ENCODE data around the gene ADGRD1.
A peak's percentile ranks its signal among the peaks of the same experiment; 100 is the strongest.

ADGRD1 gene

DNA sequence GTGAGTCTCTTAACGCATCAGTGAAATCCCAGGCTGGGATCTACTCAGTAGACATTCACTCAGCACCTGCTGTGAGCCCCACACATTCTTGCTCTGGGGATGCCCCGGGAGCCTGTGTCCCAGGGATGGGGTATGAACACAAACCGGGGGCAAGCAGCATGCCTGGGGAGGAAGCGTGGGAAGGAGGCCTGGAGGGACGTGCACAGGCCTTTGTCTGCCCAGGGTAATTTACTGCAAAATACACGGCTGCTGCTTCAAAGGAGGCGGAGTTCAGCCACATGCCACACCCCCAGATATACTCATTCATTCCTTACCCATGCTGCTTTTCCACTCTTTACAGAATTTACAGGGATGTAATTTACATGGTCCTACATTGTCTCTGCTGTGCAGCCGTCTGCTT, 187.8 kb downstream of the ADGRD1 start:
- DNase-seq = no peak

- DNase-seq = no peak
Measured at GRCh38 chr12:131142891-131143657, 189.4 kb downstream of the ADGRD1 start.

DNA sequence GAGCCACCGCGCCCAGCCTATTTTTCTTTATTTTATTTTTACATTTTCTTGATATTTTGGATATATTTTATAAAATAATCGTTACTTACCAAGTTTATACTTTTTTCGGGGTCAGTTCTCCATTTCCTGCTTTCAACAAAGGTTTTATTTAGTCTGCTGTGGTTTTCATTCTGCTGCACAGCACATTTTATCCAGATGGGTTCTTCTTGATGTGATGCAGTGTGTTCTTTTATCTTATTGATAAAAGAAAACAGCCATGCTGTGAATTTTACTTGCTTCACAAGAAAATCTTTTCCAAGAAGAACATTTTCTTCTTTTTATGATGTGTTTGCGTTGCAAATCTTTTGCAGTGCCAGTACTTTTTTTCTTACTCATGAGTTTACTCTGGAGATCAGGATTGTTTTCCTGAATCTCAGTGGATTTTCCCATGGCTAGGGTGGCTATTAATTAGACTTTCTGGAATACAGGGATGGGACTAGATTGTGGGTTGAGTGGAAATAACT, 192.5 kb downstream of the ADGRD1 start:
- DNase-seq = no peak

- no peak for DNase-seq
Measured at GRCh38 chr12:131147293-131147692, 193.6 kb downstream of the ADGRD1 start.

- DNase-seq = no peak
Measured at GRCh38 chr12:131147894-131148293, 194.2 kb downstream of the ADGRD1 start.

DNA sequence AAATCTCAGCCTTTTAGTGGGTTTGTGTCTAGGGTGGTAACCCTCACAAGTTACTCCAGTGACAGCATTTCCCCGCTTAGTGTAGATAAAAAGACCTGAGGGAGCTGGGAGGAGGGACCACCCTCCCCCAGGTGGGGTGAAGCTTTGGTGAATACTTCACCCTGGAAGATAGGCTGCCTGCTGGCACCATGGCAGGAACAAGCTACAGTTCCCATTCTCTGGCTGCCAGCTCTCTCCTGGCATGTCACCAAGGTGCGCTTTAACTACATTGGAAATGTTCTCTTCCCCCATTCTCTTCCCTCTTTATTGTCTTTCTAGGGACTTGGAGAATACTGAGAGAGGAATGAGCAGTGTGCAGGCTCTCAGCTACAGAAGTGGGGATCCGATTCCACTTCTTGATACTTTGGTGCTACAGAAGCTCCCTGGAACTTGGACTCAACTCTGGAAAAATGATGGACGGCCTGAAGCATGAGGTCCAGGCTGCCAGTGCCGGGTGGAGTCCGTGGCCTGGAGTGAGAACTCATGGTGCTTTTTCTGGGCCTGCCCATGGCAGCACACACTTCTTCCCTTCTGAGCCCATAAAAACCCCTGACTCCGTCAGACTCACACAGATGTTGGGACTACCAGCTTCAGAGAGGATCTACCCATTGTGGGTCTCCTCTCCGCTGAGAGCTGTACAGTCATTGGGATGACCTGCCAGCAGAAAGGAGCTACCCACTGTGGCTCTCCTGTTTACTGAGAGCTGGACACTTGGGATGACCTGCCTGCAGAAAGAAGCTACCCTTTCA, 198.0 kb downstream of the ADGRD1 start:
- no peak for DNase-seq

DNA sequence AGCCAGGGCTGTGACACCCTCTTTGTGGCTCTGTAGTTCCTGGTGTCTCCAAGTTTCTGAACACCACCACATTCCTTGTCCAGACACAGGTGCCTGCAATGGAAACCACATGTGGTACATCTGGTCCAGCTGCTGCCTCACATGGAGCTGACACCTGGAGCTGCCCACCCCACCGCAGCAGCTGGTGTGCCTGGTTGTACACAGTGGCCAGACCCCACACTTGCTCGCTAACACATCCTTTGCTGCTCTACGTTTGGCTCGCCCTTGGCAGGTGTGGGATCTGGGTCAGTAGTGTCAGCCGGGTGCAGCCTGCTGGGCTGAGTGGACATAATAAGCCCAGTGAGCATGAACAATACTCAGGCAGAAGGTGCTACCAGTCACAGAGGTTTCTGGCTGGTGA, 198.9 kb downstream of the ADGRD1 start:
- no peak for DNase-seq

GRCh38 chr12:131153016-131153415, 199.3 kb downstream of the ADGRD1 start:
- DNase-seq = no peak

DNA sequence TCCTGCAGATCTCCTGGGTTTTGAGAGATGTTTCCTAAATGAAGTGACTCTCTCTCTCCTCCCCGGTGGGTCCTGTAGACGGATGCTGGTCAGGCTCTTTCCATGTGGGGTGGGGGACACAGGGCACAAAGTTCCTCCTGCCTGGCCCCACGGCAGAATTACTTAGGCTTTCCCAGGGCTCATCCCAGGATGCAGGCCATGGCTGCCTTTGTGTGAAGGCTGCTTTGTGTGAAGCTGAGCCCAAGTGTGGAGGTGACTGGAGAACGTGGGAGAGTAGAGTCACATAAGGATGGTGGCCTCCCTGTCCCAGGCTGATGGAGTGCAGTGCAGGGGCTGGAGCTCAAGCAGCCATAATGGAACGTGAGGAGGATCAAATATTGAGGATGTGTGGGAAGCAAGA, 200.2 kb downstream of the ADGRD1 start:
- no peak for DNase-seq

DNA sequence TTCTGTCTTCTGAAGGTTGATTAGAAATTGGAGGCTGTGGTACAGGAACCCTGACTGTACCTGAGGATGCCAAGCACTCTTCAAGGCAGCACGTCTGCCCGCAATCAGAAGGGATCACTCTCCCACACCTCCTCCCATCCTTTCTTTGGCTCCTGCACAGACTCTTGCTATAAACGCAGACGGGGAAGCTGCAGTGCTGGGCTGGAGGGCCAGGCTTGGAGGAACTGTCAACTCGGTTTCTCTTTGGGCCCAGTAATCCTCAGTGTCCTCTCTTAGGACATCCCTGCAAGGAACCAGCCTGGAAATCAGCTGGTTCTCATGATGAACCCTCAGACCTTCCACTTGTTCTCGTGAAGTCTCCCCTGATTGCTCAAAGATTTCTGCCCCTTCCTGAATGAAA, 201.4 kb downstream of the ADGRD1 start:
- DNase-seq = no peak

GRCh38 chr12:131157743-131158142, 204.0 kb downstream of the ADGRD1 start:
- no peak for DNase-seq

DNA sequence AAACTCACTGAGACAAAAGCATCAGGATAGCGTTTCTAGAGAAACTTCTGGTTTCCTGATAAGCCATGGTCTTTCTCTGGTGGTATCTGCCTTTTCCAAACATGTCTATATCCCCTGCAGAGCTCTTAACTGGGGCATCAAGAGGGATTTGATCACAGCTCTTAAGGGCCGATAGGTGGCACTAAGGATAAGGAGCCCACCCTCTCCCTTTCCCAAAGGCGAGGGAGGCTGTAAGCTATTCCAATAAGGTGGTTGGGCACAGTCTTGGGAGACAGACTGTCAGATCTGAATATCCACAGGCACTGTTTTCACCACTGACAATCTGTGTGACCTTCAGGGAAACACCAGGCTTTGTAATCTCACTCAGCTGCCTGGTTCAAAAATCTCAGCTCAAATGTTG, 206.0 kb downstream of the ADGRD1 start:
- no peak for DNase-seq

DNA sequence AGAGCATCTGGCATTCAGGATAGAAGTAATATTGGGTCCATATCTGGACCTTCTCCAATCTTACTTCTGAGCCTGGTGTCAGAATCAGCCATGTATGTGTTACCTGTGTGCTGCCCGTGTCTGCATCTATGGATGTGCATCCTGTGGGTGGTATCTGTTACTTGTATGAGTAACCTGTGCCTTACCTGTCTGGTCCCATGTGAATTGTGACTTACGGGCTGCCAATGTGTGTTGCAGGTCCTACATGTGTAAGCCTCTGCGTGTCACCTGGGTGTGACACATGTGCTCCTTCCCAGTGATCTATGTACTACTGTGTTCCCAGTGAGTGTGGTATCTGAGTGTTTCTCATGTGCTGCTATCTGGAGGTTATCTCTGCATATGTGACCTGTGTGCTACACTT, 208.4 kb downstream of the ADGRD1 start:
- no peak for DNase-seq

- DNase-seq = no peak
Measured at GRCh38 chr12:131163189-131163738, 209.6 kb downstream of the ADGRD1 start.

DNA sequence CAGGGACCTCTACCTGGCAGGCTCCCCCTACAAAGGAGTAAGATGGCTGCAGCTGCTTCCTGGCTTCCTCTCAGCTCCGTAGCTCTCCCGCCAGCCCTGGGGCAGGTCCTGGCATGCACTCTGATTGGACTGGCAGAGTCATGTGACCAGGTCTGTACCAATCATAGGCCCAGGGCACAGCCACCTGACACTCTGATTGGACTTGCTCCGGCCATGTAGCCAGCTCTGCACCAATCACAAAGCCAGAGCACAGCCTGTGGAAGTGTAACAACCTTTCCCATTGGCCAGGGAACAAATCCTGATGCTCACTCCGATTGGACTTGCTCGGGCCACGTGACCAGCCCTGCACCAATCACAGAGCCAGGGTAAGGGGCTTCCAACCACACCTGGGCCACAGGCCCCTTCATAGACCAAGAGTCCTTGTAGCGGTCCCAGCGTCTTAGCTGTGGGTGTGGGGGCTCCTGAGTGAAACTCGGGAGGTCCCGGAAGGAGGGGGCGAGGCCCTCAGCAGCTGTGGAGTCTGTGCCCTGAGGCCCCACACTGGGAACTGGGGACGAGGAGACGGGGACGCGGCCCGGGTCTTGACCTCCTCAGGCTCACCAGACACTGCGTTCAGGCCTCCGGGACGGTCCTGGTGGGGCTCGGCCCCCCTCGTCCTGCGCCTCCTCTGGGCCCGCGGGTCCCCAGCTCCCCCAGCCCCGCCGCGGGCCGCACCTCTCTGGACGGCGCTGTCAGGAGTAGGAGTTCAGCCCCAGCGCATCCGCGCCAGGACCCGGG, 210.6 kb downstream of the ADGRD1 start:
- no peak for DNase-seq

DNA sequence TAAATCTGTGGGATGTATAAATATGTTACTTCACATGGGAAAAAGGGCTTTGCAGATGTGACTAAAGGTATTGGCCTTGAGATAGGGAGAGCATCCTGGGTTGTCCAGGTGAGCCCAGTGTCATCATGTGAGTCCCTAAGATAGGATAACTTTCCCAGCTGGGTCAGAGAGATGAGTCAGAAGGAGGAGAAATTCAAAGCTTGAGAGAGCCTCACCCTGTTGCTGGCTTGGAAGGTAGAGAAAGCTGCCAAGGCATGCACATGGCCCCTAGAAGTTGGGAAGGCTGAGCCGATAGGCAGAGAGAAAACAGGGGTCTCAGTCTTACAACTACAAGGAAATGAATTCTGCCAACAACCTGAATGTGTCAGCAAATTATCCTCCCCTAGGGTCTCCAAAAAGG, 213.0 kb downstream of the ADGRD1 start:
- DNase-seq = no peak

- peak; percentile 29 for DNase-seq
Measured at GRCh38 chr12:131167334-131167733, 213.6 kb downstream of the ADGRD1 start.

- peak; percentile 37 for DNase-seq
Measured at GRCh38 chr12:131171029-131171428, 217.3 kb downstream of the ADGRD1 start.

GRCh38 chr12:131174901-131175300, 221.2 kb downstream of the ADGRD1 start:
- DNase-seq = no peak

DNA sequence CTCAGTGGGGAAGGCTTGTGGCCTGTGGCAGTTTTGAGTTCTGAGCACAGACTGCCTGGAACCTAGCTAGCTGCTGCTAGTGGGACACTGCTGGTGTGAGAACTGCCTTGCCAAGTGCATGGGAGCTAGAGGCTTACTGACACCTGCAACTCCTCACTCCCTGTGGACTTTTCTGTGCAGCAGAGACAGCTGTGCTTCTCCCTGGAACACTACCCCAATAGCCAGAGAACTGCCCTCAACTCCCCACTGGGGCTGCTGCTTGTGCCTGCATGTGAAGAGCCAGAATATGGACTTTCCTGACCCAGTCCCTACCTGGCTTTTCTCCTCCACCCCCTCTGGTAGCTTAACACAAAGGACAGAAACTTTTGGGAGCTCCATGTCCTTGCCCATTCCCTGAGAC, 222.6 kb downstream of the ADGRD1 start:
- DNase-seq = no peak

- no peak for DNase-seq
Measured at GRCh38 chr12:131176926-131177325, 223.2 kb downstream of the ADGRD1 start.

GRCh38 chr12:131177599-131177998, 223.9 kb downstream of the ADGRD1 start:
- DNase-seq = no peak

DNA sequence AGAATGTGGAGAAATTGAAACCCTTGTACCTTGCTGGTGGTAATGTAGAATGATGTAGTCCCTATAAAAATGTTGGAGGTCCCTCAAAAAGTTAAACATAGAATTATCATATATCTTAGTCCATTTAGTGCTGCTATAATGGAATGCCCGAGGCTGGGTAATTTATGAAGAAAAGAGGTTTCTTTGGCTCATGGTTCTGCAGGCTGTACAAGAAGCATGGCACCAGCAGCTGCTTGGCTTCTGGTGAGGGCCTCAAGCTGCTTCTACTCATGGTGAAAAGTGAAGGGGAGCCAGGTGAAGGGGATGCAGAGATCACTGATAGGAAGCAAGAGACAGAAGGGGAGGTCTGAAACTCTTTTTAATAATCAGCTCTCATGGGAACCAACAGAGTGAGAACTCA, 233.9 kb downstream of the ADGRD1 start:
- DNase-seq = no peak

All from NCI-H226 (cell line).